GM04503 (cell line): Measurements from ENCODE around the gene GOSR2.

Experiments
- DNase-seq: peaks from one replicate; pipeline ENCODE4 v3.0.0-alpha.2; 2012; ENCODE audit warnings: low read depth

Gene GOSR2

GRCh38 chr17:46922804-46923635 is at the start of gene GOSR2:
Gene GOSR2, plus strand, starts transcription at chr17:46923160. Its CDS starts 33 bp downstream, at chr17:46923193.
- DNase-seq: peak; percentile 55

- DNase-seq: no peak
Measured at GRCh38 chr17:46873941-46874645, 48.9 kb upstream of the GOSR2 start.

GRCh38 chr17:46874906-46875305 is 48.1 kb upstream of the GOSR2 start:
- DNase-seq: no peak

GRCh38 chr17:46875849-46876352 is 47.1 kb upstream of the GOSR2 start:
- no peak for DNase-seq

GRCh38 chr17:46876353-46876887 is 46.5 kb upstream of the GOSR2 start:
- no peak for DNase-seq

- no peak for DNase-seq
Measured at GRCh38 chr17:46876926-46877325, 46.0 kb upstream of the GOSR2 start.

GRCh38 chr17:46877466-46877865 is 45.5 kb upstream of the GOSR2 start:
- no peak for DNase-seq

GRCh38 chr17:46878055-46878454 is 44.9 kb upstream of the GOSR2 start:
- no peak for DNase-seq

GRCh38 chr17:46879101-46879500 is 43.9 kb upstream of the GOSR2 start:
- no peak for DNase-seq

- no peak for DNase-seq
Measured at GRCh38 chr17:46881015-46881414, 41.9 kb upstream of the GOSR2 start.

- no peak for DNase-seq
Measured at GRCh38 chr17:46882666-46883065, 40.3 kb upstream of the GOSR2 start.

- no peak for DNase-seq
Measured at GRCh38 chr17:46883871-46884520, 39.0 kb upstream of the GOSR2 start.

GRCh38 chr17:46884552-46884951 is 38.4 kb upstream of the GOSR2 start:
- DNase-seq: no peak

GRCh38 chr17:46885415-46886309 is 37.3 kb upstream of the GOSR2 start:
- DNase-seq: no peak

GRCh38 chr17:46886310-46886663 is 36.7 kb upstream of the GOSR2 start:
- DNase-seq: no peak

- DNase-seq: no peak
Measured at GRCh38 chr17:46887717-46888116, 35.2 kb upstream of the GOSR2 start.

- no peak for DNase-seq
Measured at GRCh38 chr17:46888727-46889126, 34.2 kb upstream of the GOSR2 start.

- DNase-seq: no peak
Measured at GRCh38 chr17:46889519-46889918, 33.4 kb upstream of the GOSR2 start.

GRCh38 chr17:46889992-46890564 is 32.9 kb upstream of the GOSR2 start:
- no peak for DNase-seq

- no peak for DNase-seq
Measured at GRCh38 chr17:46890638-46891037, 32.3 kb upstream of the GOSR2 start.

- no peak for DNase-seq
Measured at GRCh38 chr17:46892192-46892703, 30.7 kb upstream of the GOSR2 start.
